Stimulated activated CD8-positive, alpha-beta memory T cell treated with anti-CD3 and anti-CD28 coated beads, Interleukin-2, amount 100 ng/mL, for 1 hour (primary cell): Measurements from ENCODE around the gene NLRP6.
"Not testable (repeated sequence)": the region's sequence is repeated elsewhere in the genome, so short reads cannot be mapped to it uniquely, and the experiment has no call there.

Source experiments
- DNase-seq, 2 donors: peaks; one replicate each; pipeline ENCODE4 v3.0.0-alpha.2; 2020; ENCODE audit warnings: low read depth in 2 of 2

NLRP6 gene

DNA sequence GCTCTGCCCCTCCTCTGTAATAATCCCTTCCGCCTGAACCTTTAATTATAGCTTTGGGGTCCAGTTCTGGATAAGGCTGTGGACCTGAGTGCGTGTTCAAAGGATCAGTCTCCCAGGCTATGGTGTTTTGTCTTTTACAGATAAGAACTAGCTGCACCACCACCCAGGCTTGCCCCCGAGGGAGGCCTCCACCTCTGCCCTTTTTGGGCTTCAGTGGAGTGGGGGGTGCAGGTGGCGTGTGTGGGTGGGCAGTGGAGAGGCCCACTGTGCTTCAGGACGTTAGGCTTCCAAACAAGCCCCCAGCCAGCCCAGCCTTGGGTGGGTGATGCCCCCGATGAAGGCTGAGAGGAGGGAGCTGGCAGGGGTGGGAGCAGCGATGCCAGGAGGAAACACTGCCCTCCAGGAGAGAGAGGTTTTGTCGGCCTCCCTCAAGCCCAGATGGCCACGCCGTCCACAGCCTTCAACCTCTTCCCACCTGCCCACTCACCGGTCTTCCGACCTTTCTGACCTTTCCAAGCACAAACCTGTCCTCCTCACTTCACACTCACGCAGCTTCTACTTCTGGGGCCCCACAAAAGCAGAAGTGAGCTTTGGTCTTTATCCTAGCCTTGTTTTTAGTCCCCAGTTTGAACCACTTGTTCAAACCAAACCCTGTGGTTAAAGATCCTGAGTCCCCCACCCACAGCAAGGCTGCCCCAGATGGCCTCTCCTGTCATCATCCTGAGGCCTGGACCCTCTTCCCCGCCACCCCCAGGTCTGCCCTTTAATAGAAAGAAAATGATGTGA is 21.1 kb upstream of the NLRP6 start:
- DNase-seq = no peak

DNA sequence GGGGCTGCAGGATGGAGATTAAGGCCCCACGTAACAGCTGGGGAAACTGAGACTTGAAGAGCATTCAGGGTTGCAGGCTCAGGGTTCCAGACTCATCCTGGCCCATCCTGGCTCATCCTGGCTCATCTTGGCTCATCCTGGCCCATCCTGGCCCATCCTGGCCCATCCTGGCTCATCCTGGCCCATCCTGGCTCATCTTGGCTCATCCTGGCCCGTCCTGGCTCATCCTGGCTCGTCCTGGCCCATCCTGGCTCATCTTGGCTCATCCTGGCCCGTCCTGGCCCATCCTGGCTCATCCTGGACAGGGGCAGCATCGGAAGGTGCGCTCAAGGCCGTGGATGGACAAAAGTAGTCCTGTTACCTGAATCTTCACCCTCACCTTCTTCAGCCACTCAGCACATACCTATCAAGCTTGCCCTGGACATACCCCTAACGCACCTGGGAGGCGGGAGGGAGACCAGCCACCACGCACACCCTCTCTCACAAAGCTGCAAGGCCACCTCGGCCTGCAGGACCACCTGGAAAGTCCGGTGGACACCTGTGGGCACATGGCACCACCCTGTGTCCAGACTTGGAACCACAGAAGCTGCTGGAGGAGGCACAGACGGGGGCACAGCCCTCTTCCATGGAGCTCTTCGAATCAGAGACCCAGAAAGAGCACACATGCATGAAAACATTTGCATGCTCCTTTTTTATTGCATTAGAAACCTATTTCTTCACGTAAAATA is 20.3 kb upstream of the NLRP6 start:
- DNase-seq = no peak

DNA sequence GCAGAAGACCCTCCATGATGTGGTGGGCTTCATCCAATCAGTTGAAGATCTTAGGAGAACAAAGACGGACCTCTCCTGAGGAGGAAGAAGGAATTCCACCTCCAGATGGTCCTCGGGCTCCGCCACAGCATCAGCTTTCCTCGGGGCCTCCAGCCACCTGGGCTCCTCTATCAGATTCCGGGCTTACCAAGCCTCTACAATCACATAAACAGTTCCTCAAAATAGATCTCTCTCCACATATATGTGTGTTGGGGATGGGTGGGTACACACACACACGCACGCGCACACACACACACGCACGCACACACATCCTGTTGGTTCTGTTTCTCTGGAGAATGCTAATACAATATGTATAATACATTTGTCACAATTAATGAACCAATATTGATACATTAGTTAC is 18.8 kb upstream of the NLRP6 start:
- DNase-seq = no peak

DNA sequence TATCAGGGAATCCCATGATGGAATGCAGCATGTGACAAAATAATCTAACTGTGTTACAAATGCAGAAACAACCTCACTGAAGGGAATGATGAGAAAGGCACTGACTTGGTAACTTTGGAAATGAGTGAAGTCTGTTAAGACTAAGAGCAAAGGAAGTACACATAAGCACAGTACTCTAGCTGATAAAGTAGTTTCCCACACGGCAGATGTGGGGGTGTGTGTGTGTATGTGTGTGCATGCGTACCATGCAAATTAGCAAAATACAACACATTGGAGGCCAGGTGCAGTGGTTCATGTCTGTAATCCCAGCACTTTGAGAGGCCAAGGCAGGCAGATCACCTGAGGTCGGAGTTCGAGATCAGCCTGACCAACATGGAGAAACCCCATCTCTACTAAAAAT is 16.6 kb upstream of the NLRP6 start:
- DNase-seq = no peak

DNA sequence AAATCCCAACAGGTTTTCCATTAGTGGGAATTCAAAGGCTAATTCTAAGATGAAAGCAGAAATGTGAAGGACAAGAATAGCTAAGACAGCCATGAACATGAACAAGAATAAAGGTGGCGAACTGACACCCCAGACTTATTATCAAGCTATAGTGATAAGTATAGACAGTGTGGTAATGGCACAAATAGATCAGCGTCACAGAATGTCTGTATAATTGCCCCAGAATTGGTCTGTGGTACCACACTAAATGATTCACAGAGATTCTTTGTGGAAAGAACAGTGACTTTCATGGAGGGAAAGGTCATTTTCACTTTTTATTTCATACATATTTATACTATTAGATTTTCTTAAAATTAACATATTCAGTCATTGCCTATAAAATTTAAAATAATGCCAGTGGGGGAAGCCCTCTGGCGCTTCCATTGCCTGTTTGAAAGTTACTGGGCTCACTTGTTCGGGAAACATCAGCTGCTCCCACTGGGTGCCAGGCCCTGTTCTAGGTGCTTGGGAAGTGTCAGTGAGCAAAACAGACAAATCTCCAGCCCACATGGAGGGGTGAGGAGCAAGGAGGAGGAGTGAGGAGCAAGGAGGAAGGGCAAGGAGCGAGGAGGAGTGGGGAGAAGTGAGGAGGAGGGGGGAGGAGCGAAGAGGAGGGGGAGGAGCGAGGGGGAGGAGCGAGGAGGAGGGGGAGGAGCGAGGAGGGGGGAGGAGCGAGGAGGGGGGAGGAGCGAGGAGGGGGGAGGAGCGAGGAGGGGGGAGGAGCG is 11.3 kb upstream of the NLRP6 start:
- DNase-seq = no peak

DNA sequence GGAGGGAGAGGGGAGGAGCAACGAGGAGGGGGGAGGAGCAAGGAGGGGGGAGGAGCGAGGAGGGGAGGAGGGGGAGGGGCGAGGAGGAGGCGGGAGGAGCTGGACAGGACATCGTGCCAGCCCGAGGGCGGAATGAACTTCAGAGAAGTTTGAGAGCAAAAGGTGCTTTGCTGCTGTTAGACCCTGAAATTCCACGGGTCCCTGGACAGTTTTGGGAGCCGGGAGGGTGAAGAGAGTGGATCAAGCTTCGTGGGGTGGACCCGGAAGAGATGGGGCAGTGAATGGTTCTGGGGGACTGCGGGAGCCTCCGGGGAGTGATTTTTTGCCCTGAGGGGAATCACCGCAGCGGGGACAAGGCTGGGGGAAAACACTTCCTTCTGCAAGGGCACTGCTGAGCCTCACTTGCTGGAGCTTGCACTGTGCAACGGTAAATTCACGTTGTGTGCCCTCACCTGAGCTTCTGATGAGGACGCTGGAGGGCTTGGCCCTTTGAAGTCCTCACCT is 10.7 kb upstream of the NLRP6 start:
- no peak for DNase-seq

DNA sequence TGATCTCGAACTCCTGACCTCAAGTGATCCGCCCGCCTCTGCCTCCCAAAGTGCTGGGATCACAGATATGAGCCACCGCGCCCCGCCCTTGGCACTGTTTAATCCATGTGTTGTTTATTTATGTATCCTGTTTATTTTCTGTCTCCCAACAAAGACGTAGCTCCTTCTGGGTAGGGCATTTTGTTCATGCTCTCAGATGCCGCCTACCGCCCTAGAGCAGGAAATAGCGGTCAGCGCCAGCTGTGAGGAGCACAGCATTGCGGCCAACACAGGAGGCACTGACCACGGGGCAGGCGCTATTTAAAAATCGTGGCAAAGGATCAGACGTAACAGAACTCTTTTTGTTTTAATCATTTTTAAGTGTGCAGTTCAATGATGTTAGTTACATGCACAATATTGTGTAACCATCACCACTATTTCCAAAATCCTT is 9.5 kb upstream of the NLRP6 start:
- not testable (repeated sequence) for DNase-seq

DNA sequence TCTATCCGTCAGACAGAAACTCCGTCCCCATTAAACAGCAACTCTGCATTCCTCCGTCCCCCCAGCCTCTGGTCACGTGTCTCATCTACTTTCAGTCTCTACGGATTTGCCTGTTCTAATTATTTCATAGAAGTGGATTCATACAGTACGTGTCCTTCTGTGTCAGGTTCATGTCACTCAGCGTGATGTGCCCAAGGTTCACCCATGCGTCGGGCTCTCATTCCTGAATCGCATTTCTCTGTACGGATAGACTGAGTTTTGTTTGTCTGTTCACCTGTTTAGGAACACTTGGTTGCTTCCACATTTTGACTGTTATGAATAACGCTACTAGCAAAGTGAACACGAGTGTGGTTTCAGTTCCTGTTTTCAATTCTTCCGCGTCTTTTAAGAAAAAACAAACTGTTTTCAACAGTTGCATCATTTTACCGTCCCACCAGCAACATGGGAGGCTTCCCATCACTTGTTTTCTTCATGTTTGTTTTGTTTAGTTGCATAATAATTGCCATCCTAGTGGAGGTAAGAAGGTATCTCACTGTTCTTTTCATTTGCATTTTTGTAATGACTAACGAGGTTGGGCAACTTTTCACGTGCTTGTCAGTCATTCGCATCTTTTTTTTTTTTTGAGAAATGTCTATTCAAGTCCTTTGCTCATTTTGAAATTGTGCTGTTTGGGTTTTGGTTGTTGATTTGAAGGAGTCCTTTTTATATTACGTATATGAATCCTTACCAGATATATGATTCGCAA is 8.9 kb upstream of the NLRP6 start:
- DNase-seq = no peak

DNA sequence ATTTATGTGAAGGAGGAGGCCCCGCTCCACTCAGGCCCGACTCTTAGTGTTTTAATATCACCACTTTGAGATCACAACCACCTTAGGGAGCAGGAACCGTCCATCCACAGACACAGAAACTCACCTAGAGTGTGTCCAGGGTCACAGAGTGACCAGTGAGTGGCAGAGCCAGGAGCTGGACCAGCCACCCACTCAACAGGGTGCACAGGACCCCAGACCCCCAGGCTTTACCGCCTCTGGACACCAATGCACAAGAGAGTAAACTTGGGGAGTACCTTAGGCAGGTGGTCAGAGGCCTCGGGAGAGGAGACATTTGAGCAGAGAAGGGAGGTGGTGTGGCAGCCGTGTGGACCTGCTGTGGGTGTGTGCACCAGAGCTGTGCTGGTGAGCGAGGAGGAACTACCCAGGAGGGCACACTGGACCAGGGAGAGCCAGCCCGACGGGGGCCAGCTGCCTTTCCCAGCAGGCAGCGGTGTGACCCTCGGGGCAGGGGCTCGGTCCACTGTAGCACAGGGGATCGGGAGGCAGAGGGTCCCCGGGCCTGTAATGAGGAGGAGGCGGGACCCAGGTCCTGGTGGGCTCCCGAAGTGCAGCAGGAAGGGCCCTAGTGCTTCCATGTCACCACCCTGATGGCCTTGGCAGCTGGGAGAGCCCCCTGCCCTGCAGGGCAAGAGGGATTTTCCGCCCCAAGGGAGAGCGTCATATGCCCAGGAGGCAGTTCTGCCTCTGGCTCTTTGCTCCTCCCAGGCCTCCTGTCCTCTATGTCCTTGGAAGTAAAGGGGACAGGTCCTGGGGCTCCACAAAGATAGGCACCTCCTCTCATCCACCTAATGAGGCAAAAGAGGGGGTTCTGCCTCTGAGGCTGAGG is 7.5 kb upstream of the NLRP6 start:
- DNase-seq = no peak

DNA sequence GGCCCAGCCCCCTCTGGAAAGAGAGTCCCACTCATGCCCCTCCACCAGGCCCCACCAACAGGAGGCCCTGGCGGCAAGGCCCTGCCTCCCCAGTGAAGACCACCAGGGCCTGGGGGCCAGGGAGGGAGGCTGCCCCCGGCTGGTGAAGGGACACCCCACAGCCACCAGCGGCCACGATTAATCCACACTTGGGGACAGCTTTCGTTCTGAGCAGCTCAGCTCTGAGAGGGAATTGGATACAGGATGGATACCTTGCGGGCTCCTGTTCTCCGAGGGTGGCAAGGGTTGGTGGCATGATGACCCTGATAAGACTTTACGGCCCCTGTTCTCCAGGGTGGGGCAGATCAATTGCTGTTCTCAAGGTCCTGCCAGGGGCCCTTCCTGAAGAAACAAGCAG is 6.9 kb upstream of the NLRP6 start:
- no peak for DNase-seq

DNA sequence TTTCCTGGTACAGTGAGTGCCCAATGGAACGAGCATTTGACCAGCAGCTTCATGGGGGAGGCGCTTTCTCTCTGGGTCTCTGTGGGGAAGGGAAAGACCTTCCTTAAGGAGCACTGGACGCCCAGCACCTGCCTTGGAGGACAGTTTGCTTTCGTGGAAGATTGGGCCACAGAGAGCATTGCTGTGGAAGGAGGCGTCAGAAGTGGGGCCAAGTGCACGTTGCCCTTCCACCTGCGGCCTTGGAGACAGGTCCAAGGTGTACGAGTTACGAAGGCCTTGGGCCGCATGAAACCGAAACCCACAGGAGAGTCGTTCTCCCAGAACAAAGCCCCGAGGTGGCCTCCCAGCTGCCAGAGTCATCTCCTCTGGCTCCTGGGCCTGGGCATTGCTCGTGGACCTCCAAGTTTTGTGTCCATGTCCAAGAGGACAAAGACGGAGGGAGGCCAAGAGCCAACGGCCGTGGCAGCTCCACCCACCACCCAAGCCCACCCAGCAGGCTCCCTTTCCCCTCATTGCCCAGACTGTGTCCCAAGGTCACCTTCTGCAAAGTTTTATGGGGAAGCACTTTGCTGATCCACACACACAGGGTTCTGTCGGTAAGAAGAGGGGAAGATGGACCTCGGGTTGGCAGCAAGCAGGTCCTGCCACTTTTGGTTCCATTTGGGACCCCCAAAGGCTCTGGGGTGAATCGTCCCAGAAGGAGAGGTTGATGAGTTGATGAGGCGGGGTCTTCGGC is 5.8 kb upstream of the NLRP6 start:
- DNase-seq = no peak

DNA sequence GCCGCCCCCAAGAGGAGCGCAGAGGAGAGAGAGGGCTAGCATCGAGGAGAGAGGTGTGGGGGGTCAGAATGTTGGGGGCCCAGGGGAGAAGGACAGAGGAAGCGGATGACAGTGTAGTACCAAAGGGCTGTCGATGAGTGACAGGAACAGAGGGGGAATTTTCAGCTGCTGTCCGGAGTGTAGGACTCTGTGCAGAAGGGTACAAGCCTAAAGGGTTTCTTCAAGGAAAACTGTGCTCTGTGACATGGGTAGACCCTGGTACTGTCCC is 5.3 kb upstream of the NLRP6 start:
- DNase-seq = no peak

DNA sequence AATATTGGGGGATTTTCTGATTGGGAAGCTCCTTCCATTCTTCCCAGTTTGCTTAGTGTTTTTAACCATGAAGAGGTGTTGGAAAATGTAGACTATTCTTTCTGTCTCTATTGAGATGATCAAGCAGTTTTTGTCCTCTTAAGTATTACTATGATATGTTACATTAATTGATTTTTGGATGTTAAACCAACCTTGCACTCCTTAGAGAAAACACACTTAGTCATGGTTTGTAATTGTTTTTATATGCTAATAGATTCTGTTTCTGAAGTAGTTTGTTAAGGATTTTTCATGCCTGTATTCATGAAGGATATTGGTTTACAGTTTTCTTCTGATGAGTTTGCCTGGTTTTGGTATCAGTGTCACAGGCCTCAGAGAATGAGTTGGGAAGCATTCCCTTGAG is 2.0 kb upstream of the NLRP6 start:
- no peak for DNase-seq

DNA sequence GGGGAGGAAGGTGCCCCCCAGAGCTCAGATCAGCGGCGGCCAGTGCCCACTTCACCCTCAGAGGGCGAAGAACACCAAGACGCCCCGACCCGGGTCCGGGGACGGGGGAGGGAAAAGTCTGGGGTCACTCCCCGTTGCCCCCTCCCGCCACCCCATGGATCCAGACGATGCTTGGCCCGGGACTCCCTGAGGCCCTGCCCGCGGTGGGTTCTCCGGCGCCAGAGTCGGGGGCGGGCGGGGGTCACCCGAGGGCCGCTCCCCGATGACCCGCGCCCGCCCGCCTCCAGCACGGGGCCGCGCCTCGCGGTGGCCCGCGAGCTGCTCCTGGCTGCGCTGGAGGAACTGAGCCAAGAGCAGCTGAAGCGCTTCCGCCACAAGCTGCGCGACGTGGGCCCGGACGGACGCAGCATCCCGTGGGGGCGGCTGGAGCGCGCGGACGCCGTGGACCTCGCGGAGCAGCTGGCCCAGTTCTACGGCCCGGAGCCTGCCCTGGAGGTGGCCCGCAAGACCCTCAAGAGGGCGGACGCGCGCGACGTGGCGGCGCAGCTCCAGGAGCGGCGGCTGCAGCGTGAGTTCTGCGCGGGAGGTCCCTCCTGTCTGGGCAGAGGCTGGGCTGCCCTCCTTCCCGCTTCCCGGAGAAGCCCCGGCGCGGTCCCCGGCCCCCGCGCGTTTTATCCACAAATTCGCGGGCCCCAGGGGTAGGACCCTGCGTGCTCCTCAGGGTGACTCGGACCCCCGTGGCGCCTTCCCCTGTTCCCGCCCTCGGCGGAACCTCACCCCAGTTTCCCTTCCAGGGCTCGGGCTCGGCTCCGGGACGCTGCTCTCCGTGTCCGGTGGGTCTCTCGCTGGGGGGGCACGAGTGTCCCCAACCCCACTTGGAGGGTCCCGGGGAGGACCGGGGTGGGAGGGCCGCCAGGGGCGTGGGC is 1.1 kb downstream of the NLRP6 start:
- no peak for DNase-seq

DNA sequence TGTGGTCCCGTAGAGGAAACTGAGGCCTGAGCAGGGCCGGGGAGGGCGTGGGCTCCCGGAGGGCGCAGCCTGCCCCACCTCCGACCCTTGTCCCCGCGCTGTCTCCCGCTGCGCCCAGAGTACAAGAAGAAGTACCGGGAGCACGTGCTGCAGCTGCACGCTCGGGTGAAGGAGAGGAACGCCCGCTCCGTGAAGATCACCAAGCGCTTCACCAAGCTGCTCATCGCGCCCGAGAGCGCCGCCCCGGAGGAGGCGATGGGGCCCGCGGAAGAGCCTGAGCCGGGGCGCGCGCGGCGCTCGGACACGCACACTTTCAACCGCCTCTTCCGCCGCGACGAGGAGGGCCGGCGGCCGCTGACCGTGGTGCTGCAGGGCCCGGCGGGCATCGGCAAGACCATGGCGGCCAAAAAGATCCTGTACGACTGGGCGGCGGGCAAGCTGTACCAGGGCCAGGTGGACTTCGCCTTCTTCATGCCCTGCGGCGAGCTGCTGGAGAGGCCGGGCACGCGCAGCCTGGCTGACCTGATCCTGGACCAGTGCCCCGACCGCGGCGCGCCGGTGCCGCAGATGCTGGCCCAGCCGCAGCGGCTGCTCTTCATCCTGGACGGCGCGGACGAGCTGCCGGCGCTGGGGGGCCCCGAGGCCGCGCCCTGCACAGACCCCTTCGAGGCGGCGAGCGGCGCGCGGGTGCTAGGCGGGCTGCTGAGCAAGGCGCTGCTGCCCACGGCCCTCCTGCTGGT is 1.9 kb downstream of the NLRP6 start:
- DNase-seq = no peak

DNA sequence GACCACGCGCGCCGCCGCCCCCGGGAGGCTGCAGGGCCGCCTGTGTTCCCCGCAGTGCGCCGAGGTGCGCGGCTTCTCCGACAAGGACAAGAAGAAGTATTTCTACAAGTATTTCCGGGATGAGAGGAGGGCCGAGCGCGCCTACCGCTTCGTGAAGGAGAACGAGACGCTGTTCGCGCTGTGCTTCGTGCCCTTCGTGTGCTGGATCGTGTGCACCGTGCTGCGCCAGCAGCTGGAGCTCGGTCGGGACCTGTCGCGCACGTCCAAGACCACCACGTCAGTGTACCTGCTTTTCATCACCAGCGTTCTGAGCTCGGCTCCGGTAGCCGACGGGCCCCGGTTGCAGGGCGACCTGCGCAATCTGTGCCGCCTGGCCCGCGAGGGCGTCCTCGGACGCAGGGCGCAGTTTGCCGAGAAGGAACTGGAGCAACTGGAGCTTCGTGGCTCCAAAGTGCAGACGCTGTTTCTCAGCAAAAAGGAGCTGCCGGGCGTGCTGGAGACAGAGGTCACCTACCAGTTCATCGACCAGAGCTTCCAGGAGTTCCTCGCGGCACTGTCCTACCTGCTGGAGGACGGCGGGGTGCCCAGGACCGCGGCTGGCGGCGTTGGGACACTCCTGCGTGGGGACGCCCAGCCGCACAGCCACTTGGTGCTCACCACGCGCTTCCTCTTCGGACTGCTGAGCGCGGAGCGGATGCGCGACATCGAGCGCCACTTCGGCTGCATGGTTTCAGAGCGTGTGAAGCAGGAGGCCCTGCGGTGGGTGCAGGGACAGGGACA is 2.7 kb downstream of the NLRP6 start:
- DNase-seq = no peak

DNA sequence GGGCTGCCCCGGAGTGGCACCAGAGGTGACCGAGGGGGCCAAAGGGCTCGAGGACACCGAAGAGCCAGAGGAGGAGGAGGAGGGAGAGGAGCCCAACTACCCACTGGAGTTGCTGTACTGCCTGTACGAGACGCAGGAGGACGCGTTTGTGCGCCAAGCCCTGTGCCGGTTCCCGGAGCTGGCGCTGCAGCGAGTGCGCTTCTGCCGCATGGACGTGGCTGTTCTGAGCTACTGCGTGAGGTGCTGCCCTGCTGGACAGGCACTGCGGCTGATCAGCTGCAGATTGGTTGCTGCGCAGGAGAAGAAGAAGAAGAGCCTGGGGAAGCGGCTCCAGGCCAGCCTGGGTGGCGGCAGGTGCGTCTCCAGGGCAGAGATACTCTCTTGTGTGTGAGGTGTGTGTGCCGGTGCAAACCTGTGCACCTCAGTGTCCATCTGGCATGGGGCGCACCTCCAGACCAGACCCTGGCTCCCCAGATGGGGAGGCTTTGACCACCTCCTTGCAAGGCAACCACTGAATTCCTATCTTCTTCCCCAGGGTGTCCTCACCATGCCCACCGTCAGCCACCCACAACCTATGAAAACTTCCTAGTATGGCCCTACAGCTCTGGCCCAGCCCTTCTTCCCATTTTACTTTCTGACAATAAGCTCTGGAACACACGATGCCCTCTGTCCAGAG is 3.4 kb downstream of the NLRP6 start:
- DNase-seq = no peak
